Caco-2 (cell line): ENCODE results near the gene C1orf198. TPM values are rescaled to one million over a fixed set of nuclear protein-coding genes. Genes with fewer than 3 reads are reported as not detected.
A peak's percentile ranks its signal among the peaks of the same experiment; 100 is the strongest.

Experiments
- BruUV-seq: library from RNA; stranded (reverse); fragments of 400-500 nt; replicated peaks from 2 replicates; lab custom pipeline; 2021; lab: Mats Ljungman, UMichigan
- CTCF ChIA-PET: fragments of 300-600 bp; sonication (Branson Sonifier 250); formaldehyde crosslinking; loops from one replicate; lab custom pipeline; 2022; ENCODE audit warnings: antibody characterized with exemption; lab: Charles Lee
- POLR2A ChIA-PET: fragments of 300-600 bp; sonication (Branson Sonifier 250); formaldehyde crosslinking; loops from one replicate; lab custom pipeline; 2022; ENCODE audit warnings: antibody characterized with exemption; lab: Charles Lee
- DNase-seq, 2 experiments: peaks; one replicate each; pipeline versions ENCODE4 v3.0.0 to v3.0.0-alpha.2; 2020 to 2022
- H3K27me3 ChIP-seq: replicated peaks from 2 replicates; pipeline ENCODE4 v1.6.0; 2011; ENCODE audit warnings: low read length; ENCODE audit not compliant: control insufficient read depth, insufficient read depth
- H3K36me3 ChIP-seq: 2 replicates; pipeline ENCODE4 v1.5.1; 2011; ENCODE audit warnings: low read length; ENCODE audit not compliant: control insufficient read depth, insufficient read depth
- H3K4me1 ChIP-seq: fragments of 250-450 bp; sonication (Bioruptor Pico); 2 replicates; pipeline ENCODE4 v1.5.1; 2020; ENCODE audit warnings: mild to moderate bottlenecking
- H3K4me3 ChIP-seq: 2 replicates; pipeline ENCODE4 v1.5.1; 2011; ENCODE audit warnings: low read depth, mild to moderate bottlenecking, control low read depth, low read length
- H3K9me3 ChIP-seq: fragments of 250-450 bp; sonication (Bioruptor Pico); 2 replicates; pipeline ENCODE4 v1.5.1; 2020; ENCODE audit warnings: mild to moderate bottlenecking, moderate library complexity
- H3K27ac Mint-ChIP-seq: one replicate; pipeline ENCODE4 v1.8.0; 2022; ENCODE audit warnings: mixed read lengths; ENCODE audit not compliant: unreplicated experiment
- H3K27me3 Mint-ChIP-seq: one replicate; pipeline ENCODE4 v1.8.0; 2022; ENCODE audit warnings: mixed read lengths; ENCODE audit not compliant: insufficient read depth, unreplicated experiment
- H3K36me3 Mint-ChIP-seq: one replicate; pipeline ENCODE4 v1.8.0; 2022; ENCODE audit warnings: mild to moderate bottlenecking, mixed read lengths; ENCODE audit not compliant: insufficient read depth, unreplicated experiment
- H3K4me1 Mint-ChIP-seq: one replicate; pipeline ENCODE4 v1.8.0; 2022; ENCODE audit warnings: low read depth, mixed read lengths; ENCODE audit not compliant: unreplicated experiment
- H3K4me3 Mint-ChIP-seq: one replicate; pipeline ENCODE4 v1.8.0; 2022; ENCODE audit warnings: mild to moderate bottlenecking, moderate library complexity, mixed read lengths; ENCODE audit not compliant: unreplicated experiment
- H3K9me3 Mint-ChIP-seq: one replicate; pipeline ENCODE4 v1.8.0; 2022; ENCODE audit warnings: mixed read lengths; ENCODE audit not compliant: unreplicated experiment
- intact Hi-C: fragments of 100-400 bp; cut with micrococcal nuclease; formaldehyde crosslinking; loops from one replicate; pipeline ENCODE4 v1.10.0; 2022; ENCODE audit not compliant: unreplicated experiment
- total RNA-seq: library from RNA; stranded (reverse); gene quantifications from 2 replicates; pipeline ENCODE4 v1.2.3, GENCODE V29; 2022
- TF ChIP-seq, protein P1 (sequence below), 2 experiments: fragments of 200-600 bp in 1 of 2; IDR thresholded peaks; 1 replicate in 1 of 2; 2 replicates in 1 of 2; pipeline versions ENCODE4 v1.5.1 to v1.8.0; 2011 to 2022; ENCODE audit warnings: antibody characterized with exemption in 1 of 2, control low read depth in 1 of 2, inconsistent platforms in 1 of 2, low read depth in 1 of 2, low read length in 1 of 2, mild to moderate bottlenecking in 1 of 2, moderate library complexity in 1 of 2; ENCODE audit not compliant: insufficient read depth in 1 of 2, severe bottlenecking in 1 of 2, unreplicated experiment in 1 of 2

Gene C1orf198
- total RNA-seq, 1 experiment from 2014 or later: 92.2 TPM

DNA sequence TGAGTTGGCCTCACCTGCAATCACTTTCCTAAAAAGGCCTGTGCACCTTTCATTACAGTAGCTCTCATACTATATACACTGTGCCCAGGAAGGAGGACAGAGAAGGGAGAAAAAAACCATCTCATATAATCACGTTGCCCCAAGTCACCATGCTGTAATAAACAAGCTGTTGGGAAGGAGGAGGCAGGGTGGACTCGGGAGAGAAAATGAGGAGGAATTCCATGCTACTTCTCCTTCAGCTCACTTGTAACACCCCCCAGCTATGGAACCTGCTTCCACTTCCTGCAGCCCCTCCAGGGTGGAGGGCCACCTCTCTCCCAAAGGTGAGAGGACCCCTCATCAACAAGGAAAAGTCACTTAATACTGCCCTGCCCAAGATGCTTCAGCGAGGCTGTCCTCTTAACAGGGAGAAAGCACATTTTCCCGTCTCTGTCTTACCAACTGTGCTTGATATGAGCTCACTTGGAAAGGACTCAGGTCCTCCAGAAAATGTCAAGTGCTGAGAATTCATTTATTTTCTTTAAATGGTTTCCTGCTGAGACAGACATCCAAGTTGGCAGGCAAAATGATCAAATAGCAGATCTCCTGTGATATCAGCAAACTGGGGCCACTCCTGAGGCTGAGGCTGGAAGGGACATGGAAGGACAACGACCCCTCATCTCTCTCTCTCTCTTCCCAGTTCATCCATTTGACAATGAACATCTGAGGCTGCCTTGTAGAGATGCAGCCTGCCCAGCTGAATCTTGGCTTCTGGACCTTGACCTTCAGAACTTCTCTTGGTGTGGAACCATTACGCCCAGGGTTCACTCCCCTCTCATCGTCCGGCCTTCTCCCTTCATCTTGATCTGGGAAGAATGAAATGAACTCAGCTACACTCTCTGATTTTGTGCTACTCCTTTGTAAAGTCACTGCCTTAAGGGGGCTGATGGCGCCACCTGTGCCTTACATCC is 67.2 kb downstream of the C1orf198 start:
- ChIA-PET POLR2A (no interaction called here), CTCF (interaction anchor here (1.5 kb wide), 1 partner anchor 115 kb away, joined by 3 read pairs; no protein-coding TSS in a partner anchor)
- H3K36me3 Mint-ChIP-seq: no peaks in the 10 kb centered on the region
- H3K27ac Mint-ChIP-seq: no peak overlapping the region
- peaks cover 1% of the 10 kb centered on the region for H3K9me3 Mint-ChIP-seq
- Histone ChIP-seq H3K36me3 (no peaks in the 10 kb centered on the region), H3K27me3 (no peaks in the 10 kb centered on the region), H3K9me3 (no peaks in the 10 kb centered on the region), H3K4me3 (no peak overlapping the region), H3K4me1 (no peaks in the 10 kb centered on the region)
- DNase-seq: no peak
- no TSS peak for BruUV-seq
- no peaks in the 10 kb centered on the region for H3K4me1 Mint-ChIP-seq
- TF ChIP-seq, protein P1, sequence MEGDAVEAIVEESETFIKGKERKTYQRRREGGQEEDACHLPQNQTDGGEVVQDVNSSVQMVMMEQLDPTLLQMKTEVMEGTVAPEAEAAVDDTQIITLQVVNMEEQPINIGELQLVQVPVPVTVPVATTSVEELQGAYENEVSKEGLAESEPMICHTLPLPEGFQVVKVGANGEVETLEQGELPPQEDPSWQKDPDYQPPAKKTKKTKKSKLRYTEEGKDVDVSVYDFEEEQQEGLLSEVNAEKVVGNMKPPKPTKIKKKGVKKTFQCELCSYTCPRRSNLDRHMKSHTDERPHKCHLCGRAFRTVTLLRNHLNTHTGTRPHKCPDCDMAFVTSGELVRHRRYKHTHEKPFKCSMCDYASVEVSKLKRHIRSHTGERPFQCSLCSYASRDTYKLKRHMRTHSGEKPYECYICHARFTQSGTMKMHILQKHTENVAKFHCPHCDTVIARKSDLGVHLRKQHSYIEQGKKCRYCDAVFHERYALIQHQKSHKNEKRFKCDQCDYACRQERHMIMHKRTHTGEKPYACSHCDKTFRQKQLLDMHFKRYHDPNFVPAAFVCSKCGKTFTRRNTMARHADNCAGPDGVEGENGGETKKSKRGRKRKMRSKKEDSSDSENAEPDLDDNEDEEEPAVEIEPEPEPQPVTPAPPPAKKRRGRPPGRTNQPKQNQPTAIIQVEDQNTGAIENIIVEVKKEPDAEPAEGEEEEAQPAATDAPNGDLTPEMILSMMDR (IDR thresholded peaks at IDR 0.05; ENCODE audit: insufficient read depth in 1 of 2, low read depth in 1 of 2, low read length in 1 of 2, severe bottlenecking in 1 of 2, unreplicated experiment in 1 of 2): no peak
- intact Hi-C loops: no loop called here
- no peak overlapping the region for H3K4me3 Mint-ChIP-seq
- H3K27me3 Mint-ChIP-seq: no peaks in the 10 kb centered on the region

DNA sequence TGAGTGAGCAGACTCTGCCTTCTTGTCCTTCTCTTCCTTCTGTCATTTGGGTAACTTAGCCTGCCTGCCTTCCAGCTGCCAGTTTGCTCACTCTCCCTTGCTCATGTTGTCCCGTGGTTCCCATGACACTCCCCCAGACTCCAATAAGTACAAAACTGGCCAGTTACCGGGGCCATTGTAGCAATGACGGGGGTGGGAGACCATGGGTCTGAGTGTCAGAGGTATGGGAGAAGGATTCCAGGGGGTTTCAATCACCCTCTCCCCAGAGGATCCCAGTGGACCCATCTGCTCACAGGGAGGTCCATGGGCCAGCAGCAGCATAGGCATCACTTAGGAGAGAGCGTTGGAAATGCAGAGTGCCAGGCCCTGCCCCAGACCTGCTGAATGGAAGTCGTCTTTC is 69.8 kb downstream of the C1orf198 start:
- TF ChIP-seq, protein P1 (IDR thresholded peaks at IDR 0.05; ENCODE audit: insufficient read depth in 1 of 2, low read depth in 1 of 2, low read length in 1 of 2, severe bottlenecking in 1 of 2, unreplicated experiment in 1 of 2): no peak
- Mint-ChIP-seq H3K36me3 (no peaks in the 10 kb centered on the region), H3K4me3 (no peak overlapping the region), H3K9me3 (no peaks in the 10 kb centered on the region), H3K27me3 (no peaks in the 10 kb centered on the region), H3K4me1 (peaks cover 7% of the 10 kb centered on the region), H3K27ac (no peak overlapping the region)
- no TSS peak for BruUV-seq
- CTCF ChIA-PET: interaction anchor here (0.6 to 1.7 kb wide), 7 partner anchors 36 to 408 kb away, joined by 3 to 11 read pairs (median 3); partner anchors contain the start of genes ARV1 and TTC13
- no peaks in the 10 kb centered on the region for H3K4me1 ChIP-seq
- DNase-seq: no peak
- no peak overlapping the region for H3K4me3 ChIP-seq
- intact Hi-C loops: loop anchor here (1.0 to 10.0 kb wide), 6 partner anchors 65 to 413 kb away; partner anchors contain the start of gene ARV1
- no peaks in the 10 kb centered on the region for H3K9me3 ChIP-seq
- H3K27me3 ChIP-seq: no peaks in the 10 kb centered on the region
- H3K36me3 ChIP-seq: no peaks in the 10 kb centered on the region
- POLR2A ChIA-PET: no interaction called here

DNA sequence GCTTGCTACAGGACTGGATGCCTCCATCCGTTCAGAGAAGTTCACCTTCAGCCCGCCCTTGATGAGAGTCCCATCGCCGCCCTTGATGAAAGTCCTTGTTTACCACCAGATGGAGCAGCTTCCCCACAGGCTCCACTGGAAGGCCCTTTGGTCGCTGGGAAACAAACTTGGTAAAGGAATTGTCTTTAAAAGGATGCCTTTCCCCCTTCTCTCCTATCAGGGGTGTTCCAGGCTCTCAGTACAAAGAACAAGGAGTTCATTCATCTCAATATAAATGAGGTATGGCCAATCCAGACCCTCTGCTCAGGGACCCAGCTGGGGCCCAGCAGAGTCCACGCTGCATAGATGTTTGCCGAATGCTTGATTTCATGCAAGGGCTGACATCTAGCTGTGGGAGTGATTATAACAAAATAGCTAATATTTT is 70.4 kb downstream of the C1orf198 start:
- H3K27me3 Mint-ChIP-seq: no peaks in the 10 kb centered on the region
- no peaks in the 10 kb centered on the region for H3K4me1 ChIP-seq
- peak; percentile 70 to 73 for DNase-seq
- H3K36me3 ChIP-seq: no peaks in the 10 kb centered on the region
- no peaks in the 10 kb centered on the region for H3K9me3 ChIP-seq
- no peak overlapping the region for H3K4me3 Mint-ChIP-seq
- no peaks in the 10 kb centered on the region for H3K9me3 Mint-ChIP-seq
- TF ChIP-seq, protein P1 (IDR thresholded peaks at IDR 0.05; ENCODE audit: insufficient read depth in 1 of 2, low read depth in 1 of 2, low read length in 1 of 2, severe bottlenecking in 1 of 2, unreplicated experiment in 1 of 2): peak; percentile 76 to 83
- no peaks in the 10 kb centered on the region for H3K36me3 Mint-ChIP-seq
- no peak overlapping the region for H3K27ac Mint-ChIP-seq
- POLR2A ChIA-PET: no interaction called here
- no peak overlapping the region for H3K4me3 ChIP-seq
- intact Hi-C loops: loop anchor here (1.0 to 10.0 kb wide), 6 partner anchors 65 to 413 kb away; partner anchors contain the start of gene ARV1
- no TSS peak for BruUV-seq
- no peaks in the 10 kb centered on the region for H3K27me3 ChIP-seq
- CTCF ChIA-PET: interaction anchor here (0.7 to 1.7 kb wide), 7 partner anchors 36 to 409 kb away, joined by 3 to 11 read pairs (median 4); partner anchors contain the start of genes ARV1 and TTC13
- H3K4me1 Mint-ChIP-seq: peaks cover 7% of the 10 kb centered on the region
